Neuronal stem cell (in vitro differentiated cells): ENCODE measurements around the gene ADCY2.

ENCODE experiments used
- DNase-seq: peaks from one replicate; pipeline ENCODE4 v3.0.0-alpha.2; 2013; ENCODE audit warnings: low spot score
- H2AFZ ChIP-seq: one replicate; pipeline ENCODE4 v1.6.1; 2013; ENCODE audit warnings: mild to moderate bottlenecking, low read length, inconsistent platforms
- H2AK5ac ChIP-seq: 2 replicates; pipeline ENCODE4 v1.6.1; 2013; ENCODE audit warnings: low read depth, mild to moderate bottlenecking, inconsistent platforms, low read length, moderate library complexity, mixed read lengths
- H2BK120ac ChIP-seq: 2 replicates; pipeline ENCODE4 v1.6.1; 2013; ENCODE audit warnings: low read depth, mild to moderate bottlenecking, inconsistent platforms, low read length, moderate library complexity, mixed read lengths
- H2BK12ac ChIP-seq: one replicate; pipeline ENCODE4 v1.6.1; 2013; ENCODE audit warnings: low read length, inconsistent platforms
- H2BK15ac ChIP-seq: 2 replicates; pipeline ENCODE4 v1.6.1; 2013; ENCODE audit warnings: mild to moderate bottlenecking, low read length, inconsistent platforms, mixed read lengths
- H2BK5ac ChIP-seq: one replicate; pipeline ENCODE4 v1.6.1; 2013; ENCODE audit warnings: inconsistent platforms, mild to moderate bottlenecking, low read length, moderate library complexity
- H3K14ac ChIP-seq: one replicate; pipeline ENCODE4 v1.6.1; 2013; ENCODE audit warnings: low read length, inconsistent platforms
- H3K18ac ChIP-seq: 2 replicates; pipeline ENCODE4 v1.6.1; 2013; ENCODE audit warnings: low read length, inconsistent platforms
- H3K23ac ChIP-seq: 2 replicates; pipeline ENCODE4 v1.6.1; 2013; ENCODE audit warnings: low read depth, mild to moderate bottlenecking, mixed read lengths, low read length, inconsistent platforms; ENCODE audit not compliant: poor library complexity
- H3K27ac ChIP-seq: replicated peaks from 3 replicates; pipeline ENCODE4 v1.5.1; 2013; ENCODE audit warnings: low read length, inconsistent platforms
- H3K27me3 ChIP-seq, 3 experiments: 2 replicates each; pipeline ENCODE4 v1.6.1; 2013; ENCODE audit warnings: low read length in 3 of 3, mild to moderate bottlenecking in 2 of 3, inconsistent platforms in 1 of 3, low read depth in 1 of 3, mixed read lengths in 1 of 3, moderate library complexity in 1 of 3; ENCODE audit not compliant: control insufficient read depth in 3 of 3, insufficient read depth in 3 of 3
- H3K36me3 ChIP-seq, 2 donors: replicated peaks in 1 of 2; 2 replicates each; pipeline ENCODE4 v1.6.1; 2013; ENCODE audit warnings: low read length in 2 of 2; ENCODE audit not compliant: control insufficient read depth in 2 of 2, insufficient read depth in 2 of 2
- H3K4ac ChIP-seq: 2 replicates; pipeline ENCODE4 v1.6.1; 2013; ENCODE audit warnings: inconsistent platforms, mild to moderate bottlenecking, low read length, moderate library complexity
- H3K4me1 ChIP-seq, 2 donors: 1 replicate in 1 of 2; 2 replicates in 1 of 2; pipeline ENCODE4 v1.6.1; 2013; ENCODE audit warnings: low read length in 2 of 2, low read depth in 1 of 2; ENCODE audit not compliant: control insufficient read depth in 2 of 2, insufficient read depth in 1 of 2
- H3K4me2 ChIP-seq: one replicate; pipeline ENCODE4 v1.6.1; 2013; ENCODE audit warnings: mild to moderate bottlenecking, low read length, inconsistent platforms; ENCODE audit not compliant: insufficient read depth, poor library complexity, severe bottlenecking
- H3K4me3 ChIP-seq, 2 donors: 2 replicates each; pipeline ENCODE4 v1.5.1; 2013; ENCODE audit warnings: low read length in 2 of 2, mild to moderate bottlenecking in 2 of 2, inconsistent platforms in 1 of 2, moderate library complexity in 1 of 2
- H3K79me1 ChIP-seq: one replicate; pipeline ENCODE4 v1.6.1; 2013; ENCODE audit warnings: low read depth, mild to moderate bottlenecking, inconsistent platforms, low read length, moderate library complexity
- H3K9ac ChIP-seq: one replicate; pipeline ENCODE4 v1.6.1; 2013; ENCODE audit warnings: mild to moderate bottlenecking, low read depth, low read length, inconsistent platforms; ENCODE audit not compliant: poor library complexity
- H3K9me3 ChIP-seq, 2 donors: replicated peaks in 1 of 2; 2 replicates each; pipeline versions ENCODE3 to v1.6.1; 2013; ENCODE audit warnings: low read length in 2 of 2, mild to moderate bottlenecking in 2 of 2, inconsistent platforms in 1 of 2, low read depth in 1 of 2, mixed read lengths in 1 of 2, moderate library complexity in 1 of 2; ENCODE audit not compliant: control insufficient read depth in 2 of 2, insufficient read depth in 1 of 2
- H4K8ac ChIP-seq: one replicate; pipeline ENCODE4 v1.6.1; 2013; ENCODE audit warnings: low read depth, mild to moderate bottlenecking, inconsistent platforms, low read length, moderate library complexity
- H4K91ac ChIP-seq: one replicate; pipeline ENCODE4 v1.6.1; 2013; ENCODE audit warnings: low read length, low read depth, mild to moderate bottlenecking, inconsistent platforms; ENCODE audit not compliant: poor library complexity
- WGBS, 2 donors: extraction: QIAGEN DNeasy Blood & Tissue Kit; methylation state at CpG; one replicate each; pipeline ENCODE4 v1.1.7; 2013; ENCODE audit warnings: missing lambda C conversion rate in 2 of 2, mixed read lengths in 1 of 2; ENCODE audit not compliant: insufficient read length in 2 of 2, insufficient replicate concordance in 1 of 2; ENCODE audit errors: extremely low coverage in 2 of 2; 5-methylcytosine and 5-hydroxymethylcytosine counted together

The ADCY2 gene

GRCh38 chr5:7844901-7845300 is 449.0 kb downstream of the ADCY2 start:
- Histone ChIP-seq H3K14ac (peak overlapping the region; percentile 6), H3K4ac (no peak overlapping the region), H2BK120ac (no peak overlapping the region), H4K91ac (no peak overlapping the region), H3K4me1 (peaks cover 5 to 7% of the 10 kb centered on the region in 2 donors), H3K18ac (no peak overlapping the region), H2BK15ac (no peak overlapping the region), H3K79me1 (no peaks in the 10 kb centered on the region), H2AFZ (no peak overlapping the region), H2BK5ac (no peak overlapping the region), H3K23ac (no peak overlapping the region), H3K36me3 (no peaks in the 10 kb centered on the region), H3K4me2 (no peak overlapping the region), H3K9me3 (no peaks in the 10 kb centered on the region), H3K9ac (no peak overlapping the region), H3K27me3 (peaks cover 0 to 18% (median 3%) of the 10 kb centered on the region in 3 experiments), H3K27ac (no peak overlapping the region), H3K4me3 (no peak overlapping the region), H2BK12ac (no peak overlapping the region), H4K8ac (no peak overlapping the region), H2AK5ac (no peak overlapping the region)
- DNase-seq: no peak

GRCh38 chr5:7845557-7845956 is 449.6 kb downstream of the ADCY2 start:
- Histone ChIP-seq H3K79me1 (no peaks in the 10 kb centered on the region), H3K23ac (no peak overlapping the region), H4K91ac (no peak overlapping the region), H2AK5ac (no peak overlapping the region), H3K9me3 (no peaks in the 10 kb centered on the region), H3K4me3 (no peak overlapping the region), H2BK120ac (no peak overlapping the region), H2BK5ac (no peak overlapping the region), H3K4me2 (no peak overlapping the region), H3K14ac (no peak overlapping the region), H3K27ac (no peak overlapping the region), H3K4me1 (peaks cover 5 to 7% of the 10 kb centered on the region in 2 donors), H3K36me3 (no peaks in the 10 kb centered on the region), H2BK12ac (no peak overlapping the region), H3K18ac (no peak overlapping the region), H3K27me3 (peaks cover 0 to 18% (median 3%) of the 10 kb centered on the region in 3 experiments), H3K9ac (no peak overlapping the region), H2BK15ac (no peak overlapping the region), H4K8ac (no peak overlapping the region), H2AFZ (no peak overlapping the region), H3K4ac (no peak overlapping the region)
- WGBS, 2 donors: no CpG with 5 or more reads among the region's 7 CpGs
- DNase-seq: no peak

- Histone ChIP-seq H3K4me1 (peaks cover 5 to 7% of the 10 kb centered on the region in 2 donors), H3K4ac (no peak overlapping the region), H2BK15ac (no peak overlapping the region), H3K27ac (no peak overlapping the region), H2BK12ac (no peak overlapping the region), H3K79me1 (no peaks in the 10 kb centered on the region), H3K23ac (no peak overlapping the region), H3K27me3 (peaks cover 0 to 18% (median 3%) of the 10 kb centered on the region in 3 experiments), H2AFZ (no peak overlapping the region), H2BK5ac (no peak overlapping the region), H2BK120ac (no peak overlapping the region), H2AK5ac (no peak overlapping the region), H3K9me3 (peaks cover 0 to 1% of the 10 kb centered on the region in 2 donors), H3K14ac (no peak overlapping the region), H4K8ac (no peak overlapping the region), H3K4me3 (no peak overlapping the region), H3K9ac (no peak overlapping the region), H3K4me2 (no peak overlapping the region), H4K91ac (no peak overlapping the region), H3K18ac (no peak overlapping the region), H3K36me3 (no peaks in the 10 kb centered on the region)
- no peak for DNase-seq
- no CpG with 5 or more reads among the region's 5 CpGs for WGBS, 2 donors
Measured at GRCh38 chr5:7846327-7846726, 450.4 kb downstream of the ADCY2 start.

DNA sequence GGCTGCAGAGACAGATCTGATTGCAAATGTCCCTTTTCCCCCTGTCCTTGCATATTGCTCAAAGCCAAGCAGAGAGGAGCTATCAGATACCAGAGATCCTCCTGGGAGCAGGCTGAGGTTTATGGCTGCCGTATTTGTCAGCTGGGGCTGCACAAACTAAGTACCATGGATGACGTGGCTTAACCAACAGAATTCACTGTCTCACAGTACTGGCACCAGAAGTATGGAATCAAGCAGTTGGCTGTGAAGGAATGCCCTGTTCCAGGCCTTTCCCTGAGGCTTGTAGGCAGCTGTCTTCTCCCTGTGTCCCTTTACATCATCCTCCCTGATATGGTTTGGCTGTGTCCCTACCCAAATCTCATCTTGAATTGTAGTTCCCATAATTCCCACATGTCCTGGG is 452.4 kb downstream of the ADCY2 start:
- H2AFZ ChIP-seq: no peak overlapping the region
- WGBS, 2 donors: no CpG with 5 or more reads among the region's 2 CpGs
- H3K79me1 ChIP-seq: no peaks in the 10 kb centered on the region
- no peak overlapping the region for H3K9ac ChIP-seq
- no peak overlapping the region for H2BK15ac ChIP-seq
- H4K8ac ChIP-seq: no peak overlapping the region
- DNase-seq: no peak
- H3K14ac ChIP-seq: no peak overlapping the region
- H3K4me1 ChIP-seq: peaks cover 5 to 7% of the 10 kb centered on the region in 2 donors
- H3K4me2 ChIP-seq: no peak overlapping the region
- H3K4me3 ChIP-seq: no peak overlapping the region
- no peak overlapping the region for H3K23ac ChIP-seq
- H2AK5ac ChIP-seq: no peak overlapping the region
- peaks cover 0 to 3% of the 10 kb centered on the region in 2 donors for H3K9me3 ChIP-seq
- no peak overlapping the region for H3K4ac ChIP-seq
- no peak overlapping the region for H4K91ac ChIP-seq
- H3K27ac ChIP-seq: no peak overlapping the region
- peaks cover 0 to 18% (median 3%) of the 10 kb centered on the region in 3 experiments for H3K27me3 ChIP-seq
- no peak overlapping the region for H2BK120ac ChIP-seq
- no peak overlapping the region for H2BK5ac ChIP-seq
- H3K36me3 ChIP-seq: no peaks in the 10 kb centered on the region
- no peak overlapping the region for H2BK12ac ChIP-seq
- no peak overlapping the region for H3K18ac ChIP-seq
